Activated CD8-positive, alpha-beta memory T cell treated with anti-CD3 and anti-CD28 coated beads for 1 hour (primary cell): ENCODE data around the gene ABHD2.
"Not testable (repeated sequence)": the region's sequence is repeated elsewhere in the genome, so short reads cannot be mapped to it uniquely, and the experiment has no call there.

Experiments
- DNase-seq, 2 donors: peaks; one replicate each; pipeline ENCODE4 v3.0.0-alpha.2; 2020; ENCODE audit warnings: low read depth in 1 of 2; ENCODE audit errors: extremely low read depth in 1 of 2

ABHD2 gene

DNA sequence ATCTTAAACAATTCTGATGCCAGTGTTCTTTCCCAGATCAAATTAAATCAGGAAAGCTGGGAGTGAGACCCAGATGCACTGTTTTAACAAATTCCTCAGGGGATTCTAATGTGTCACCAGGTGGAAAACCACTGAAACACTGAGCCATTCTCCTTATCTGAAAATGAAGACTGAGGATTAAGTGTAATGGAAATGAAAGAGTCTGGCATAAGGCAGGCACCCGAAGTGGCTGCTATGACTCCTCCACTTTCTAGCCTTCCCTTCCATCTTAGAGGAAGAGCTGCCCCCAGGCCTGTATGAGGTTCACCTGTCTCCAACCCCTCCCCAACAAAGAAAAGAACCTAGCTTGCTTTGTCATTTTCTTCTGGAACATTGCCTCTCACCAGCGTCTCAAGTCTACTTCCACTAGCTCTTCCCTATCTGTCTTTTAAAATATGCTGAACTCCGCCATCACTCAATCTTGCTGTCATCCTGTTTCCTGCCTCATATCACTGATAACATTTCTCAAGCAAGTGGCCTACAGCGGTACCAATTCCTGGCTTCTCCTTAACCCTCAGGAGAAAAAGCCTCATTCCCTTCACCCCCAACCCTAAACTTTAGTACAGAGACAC lies 13.7 kb upstream of the ABHD2 start:
- DNase-seq = no peak

- no peak for DNase-seq
Measured at GRCh38 chr15:89075101-89075640, 13.1 kb upstream of the ABHD2 start.

DNA sequence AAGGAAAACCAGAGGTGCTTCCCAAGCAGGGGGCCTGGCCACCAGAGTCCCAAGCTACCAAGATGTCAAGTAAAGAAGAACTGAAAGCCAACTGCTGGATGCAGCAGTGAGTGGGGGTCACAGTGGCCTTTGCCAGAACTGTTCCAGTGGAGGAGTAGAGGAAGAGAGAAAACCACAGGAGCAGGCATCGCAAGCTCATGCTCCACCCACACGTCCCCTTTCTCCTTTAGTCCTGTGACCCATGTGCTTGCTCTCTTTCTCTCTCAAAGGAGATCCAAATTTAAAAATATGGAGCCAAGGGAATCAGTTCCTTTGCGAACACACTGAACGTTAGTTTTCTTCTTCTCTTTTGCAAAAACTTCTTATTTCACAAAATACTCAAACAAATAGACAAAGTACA lies 12.4 kb upstream of the ABHD2 start:
- DNase-seq = no peak

DNA sequence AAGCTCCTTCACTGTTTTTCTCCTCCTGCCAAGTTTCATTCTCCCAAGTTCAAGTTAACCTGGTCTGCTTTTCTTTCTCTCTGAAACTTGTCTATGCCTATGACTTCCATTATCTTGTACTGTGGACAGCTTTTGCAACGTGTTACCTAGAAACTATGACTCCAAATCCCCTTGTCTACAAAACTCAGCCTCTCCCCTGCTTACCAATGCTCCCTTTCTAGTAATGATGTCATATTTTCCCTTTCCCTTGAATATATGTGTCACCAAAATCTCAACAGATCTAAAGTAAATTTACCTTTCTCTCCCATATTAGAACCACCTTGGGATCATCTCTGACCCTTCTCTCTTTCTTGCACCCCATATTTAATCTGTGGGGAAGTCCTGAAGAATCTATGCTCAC lies 10.5 kb upstream of the ABHD2 start:
- DNase-seq = no peak

DNA sequence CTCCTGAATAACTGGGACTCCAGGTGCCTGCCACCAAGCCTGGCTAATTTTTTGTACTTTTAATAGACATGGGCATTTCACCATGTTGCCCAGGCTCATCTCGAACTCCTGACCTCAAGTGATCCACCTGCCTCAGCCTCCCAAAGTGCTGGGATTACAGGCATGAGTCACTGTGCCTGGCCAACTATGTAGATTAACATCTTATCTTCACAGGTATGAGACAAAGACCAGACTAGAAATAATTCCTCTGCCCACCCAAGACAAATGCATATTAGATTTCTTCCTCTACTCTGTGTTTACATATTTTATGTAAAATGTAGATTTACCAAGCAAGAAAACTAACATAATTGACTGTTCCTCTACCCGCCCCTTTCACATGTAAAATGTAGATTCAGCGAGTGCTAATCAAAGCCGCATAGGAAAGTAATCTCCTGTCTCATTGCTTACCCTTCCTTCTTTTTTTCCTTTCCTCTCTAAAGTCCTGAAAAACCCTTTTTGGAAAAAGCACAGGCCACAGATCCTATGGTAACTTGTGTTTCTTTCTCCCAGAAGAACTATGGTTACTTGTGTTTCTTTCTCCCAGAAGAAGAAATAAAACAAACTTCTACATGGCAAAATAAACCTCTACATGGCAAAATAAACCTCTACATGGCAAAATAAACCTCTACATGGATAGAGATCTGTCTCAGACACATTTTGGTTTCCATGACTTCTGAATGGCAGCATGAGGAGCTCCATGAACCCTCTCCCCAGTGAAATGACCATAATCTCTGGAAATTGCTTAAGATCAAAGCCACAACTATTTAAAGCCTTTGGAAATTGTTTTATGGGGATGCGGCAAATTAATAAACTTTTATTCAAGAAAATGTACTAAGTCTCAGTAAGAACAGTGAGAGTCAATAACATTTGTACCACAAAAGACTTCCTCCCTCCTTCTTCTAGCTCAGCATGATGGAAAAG lies 9.1 kb upstream of the ABHD2 start:
- no peak for DNase-seq

DNA sequence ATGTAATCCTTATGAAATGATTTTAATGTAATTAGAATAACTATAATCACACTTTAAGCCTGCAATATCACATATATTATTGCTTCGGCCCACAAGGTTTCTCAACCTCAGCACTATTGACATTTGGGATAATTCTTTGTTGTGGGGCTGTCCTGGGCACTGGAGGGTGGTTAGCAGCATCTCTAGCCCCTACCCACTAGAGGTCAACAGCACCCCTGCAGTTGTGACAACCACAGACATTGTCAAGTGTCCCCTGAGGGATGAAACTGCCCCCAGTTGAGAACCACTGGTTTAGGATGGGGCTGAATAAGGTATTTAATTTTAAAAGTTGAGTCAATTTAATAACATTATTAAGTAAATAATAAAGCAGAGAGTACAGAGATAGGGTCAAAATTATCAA lies 6.4 kb upstream of the ABHD2 start:
- no peak for DNase-seq

GRCh38 chr15:89083246-89083645 lies 5.0 kb upstream of the ABHD2 start:
- DNase-seq = no peak

GRCh38 chr15:89085289-89085926 lies 2.8 kb upstream of the ABHD2 start:
- no peak for DNase-seq

DNA sequence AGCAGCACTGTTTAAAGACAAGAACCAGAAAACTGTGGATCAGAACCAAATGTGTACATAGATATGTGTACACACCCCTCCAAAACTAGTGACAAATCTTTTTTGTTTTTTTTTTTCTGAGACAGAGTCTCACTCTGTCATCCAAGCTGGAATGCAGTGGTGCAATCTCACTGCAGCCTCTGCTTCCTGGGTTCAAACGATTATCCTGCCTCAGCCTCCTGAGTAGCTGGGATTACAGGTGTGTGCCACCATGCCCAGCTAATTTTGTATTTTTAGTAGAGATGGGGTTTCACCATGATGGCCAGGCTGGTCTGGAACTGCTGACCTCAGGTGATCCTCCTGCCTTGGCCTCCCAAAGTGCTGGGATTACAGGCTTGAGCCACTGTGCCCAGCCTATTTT lies 2.3 kb upstream of the ABHD2 start:
- DNase-seq = not testable (repeated sequence)

DNA sequence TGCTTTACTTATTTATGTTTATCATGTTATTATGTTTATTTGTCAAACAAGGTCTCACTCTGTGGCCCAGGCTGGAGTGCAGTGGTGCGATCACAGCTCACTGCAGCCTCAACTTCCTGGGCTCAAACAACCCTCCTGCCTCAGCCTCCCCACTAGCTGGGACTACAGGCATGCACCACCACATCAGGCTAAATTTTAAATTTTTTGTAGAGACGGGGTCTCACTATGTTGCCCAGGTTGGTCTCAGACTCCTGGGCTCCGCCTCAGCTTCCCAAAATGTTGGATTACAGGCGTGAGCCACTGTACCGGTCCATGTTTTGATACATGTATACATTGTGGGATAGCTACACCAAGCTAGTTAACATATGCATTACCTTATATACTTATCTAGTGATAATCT lies 1.9 kb upstream of the ABHD2 start:
- DNase-seq = not testable (repeated sequence)

GRCh38 chr15:89087161-89087829 lies 961 bp upstream of the ABHD2 start:
- no peak for DNase-seq

GRCh38 chr15:89088605-89089315 lies 504 bp downstream of the ABHD2 start:
- no peak for DNase-seq

DNA sequence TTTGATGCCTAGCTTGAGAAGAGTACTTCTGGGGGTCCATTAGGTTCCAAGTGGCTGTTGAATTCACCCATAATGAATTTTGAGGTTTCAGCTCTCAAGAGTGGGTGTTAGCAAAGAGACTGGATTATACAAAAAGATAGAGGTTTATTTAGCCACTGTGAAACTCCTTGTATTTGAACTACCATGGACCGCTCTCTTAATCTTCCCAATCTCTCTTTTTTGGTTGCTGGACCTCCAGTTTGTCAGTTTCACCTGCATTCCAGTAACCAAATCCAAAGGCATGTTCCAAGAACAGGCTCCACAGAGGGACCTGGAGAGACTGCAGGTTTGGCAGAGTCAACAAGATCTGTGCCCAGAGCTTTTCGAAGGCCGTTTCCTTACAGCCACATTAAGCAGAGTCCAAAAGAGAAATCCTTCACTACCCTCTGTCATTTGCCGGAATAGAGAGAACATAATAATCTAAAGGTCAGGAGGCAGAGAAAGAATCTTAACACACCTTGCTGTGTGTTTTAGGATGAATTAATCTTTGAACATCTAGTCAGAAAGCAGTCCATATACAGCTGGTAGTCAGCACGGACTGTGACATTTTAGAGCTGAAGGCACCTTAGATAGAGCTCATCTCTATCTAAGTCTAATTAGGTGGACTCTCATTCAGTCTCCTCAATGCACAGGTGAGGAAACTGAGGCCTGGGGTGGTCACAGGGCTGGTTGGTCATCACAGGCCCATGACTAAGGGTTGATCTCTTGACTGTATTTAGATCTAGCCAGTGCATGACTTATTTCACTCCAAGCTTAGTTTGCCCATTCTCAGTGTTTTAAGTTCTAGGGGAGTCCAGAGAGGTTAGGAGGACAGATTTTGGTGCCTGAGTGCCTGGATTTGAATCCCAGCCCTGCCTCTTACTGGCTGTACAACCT lies 1.3 kb downstream of the ABHD2 start:
- DNase-seq = no peak

DNA sequence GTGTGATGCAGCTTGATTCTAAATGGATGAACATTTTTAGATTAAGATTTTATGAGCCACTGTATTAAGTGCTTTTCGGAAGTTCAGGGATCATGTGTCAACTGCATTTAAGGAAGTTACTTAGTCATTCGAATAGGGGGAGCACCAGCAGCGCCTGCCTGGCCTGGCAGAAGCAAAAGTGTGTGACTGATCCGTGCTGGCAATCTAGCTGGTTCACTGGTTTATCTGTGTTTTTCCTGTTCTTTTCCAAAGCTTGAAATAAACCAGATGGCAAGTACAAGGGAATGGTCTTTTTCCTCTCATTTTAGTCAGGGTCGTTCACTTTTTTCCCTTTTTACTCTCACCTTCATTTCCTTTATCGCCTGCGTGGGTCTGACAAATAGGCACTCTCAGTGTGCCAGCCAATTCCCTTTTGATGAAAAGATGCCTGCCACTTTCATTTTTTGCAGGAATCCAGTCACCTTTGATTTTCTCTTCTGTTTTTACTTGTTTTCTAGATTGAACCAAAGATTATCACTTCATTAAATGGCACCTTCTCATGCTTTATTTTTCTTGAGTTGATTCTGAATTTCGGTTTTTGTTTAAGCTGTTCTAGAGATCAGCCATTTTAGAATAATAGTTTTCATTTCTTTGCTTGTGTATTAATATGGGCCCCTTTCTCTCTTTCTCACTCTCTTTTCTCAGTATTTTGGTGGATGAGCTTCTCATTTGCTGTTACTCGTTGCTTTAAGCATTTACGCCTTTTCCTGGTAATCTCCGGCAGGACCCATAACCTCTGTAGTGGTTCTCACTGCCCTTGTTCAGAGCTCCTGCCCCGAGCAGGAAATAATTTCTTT lies 2.8 kb downstream of the ABHD2 start:
- DNase-seq = peak in 1 of 2 donors; percentile 34

- DNase-seq = no peak
Measured at GRCh38 chr15:89091627-89092220, 3.5 kb downstream of the ABHD2 start.

DNA sequence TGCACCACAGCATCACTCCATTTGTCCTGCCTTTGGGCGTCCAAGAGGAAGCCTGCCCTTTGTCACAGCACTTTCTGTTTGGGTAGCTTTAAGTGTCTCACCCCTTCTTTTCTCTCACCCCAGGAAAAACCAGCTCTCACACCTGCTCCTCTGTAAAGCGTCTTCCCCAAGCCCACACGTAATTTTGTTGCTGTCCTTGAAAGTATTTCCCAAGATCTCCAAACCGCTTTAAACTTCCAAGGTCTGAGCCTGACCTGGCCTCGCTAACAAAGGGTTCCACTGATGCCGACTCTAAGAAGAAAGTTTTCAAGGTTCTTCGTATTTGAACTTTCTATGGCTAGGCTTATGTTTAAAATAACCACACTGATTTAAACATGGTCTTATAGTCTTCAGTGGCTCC lies 5.3 kb downstream of the ABHD2 start:
- DNase-seq = no peak

GRCh38 chr15:89095073-89095472 lies 6.8 kb downstream of the ABHD2 start:
- no peak for DNase-seq

DNA sequence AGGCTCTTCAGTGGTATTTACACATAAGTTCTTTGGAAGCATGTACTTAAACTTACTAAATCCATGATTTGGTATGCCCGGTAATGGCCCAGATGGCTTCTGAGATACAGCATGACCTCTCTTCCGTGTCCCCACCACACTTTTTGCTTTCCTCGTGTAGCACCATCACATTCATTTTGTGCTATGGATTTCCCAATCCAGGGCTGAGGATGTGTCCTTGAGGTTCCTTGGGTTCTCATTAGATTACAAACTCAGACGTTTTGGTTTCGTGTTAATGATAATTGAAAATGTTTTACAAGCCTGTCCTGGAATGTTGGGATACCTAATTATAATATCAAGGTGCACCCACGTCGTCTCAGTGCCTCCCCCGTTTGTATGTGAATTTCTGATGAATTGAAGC lies 7.3 kb downstream of the ABHD2 start:
- DNase-seq = no peak
